ENCODE results near the gene PSMD8.
"Not testable (repeated sequence)": the region's sequence is repeated elsewhere in the genome, so short reads cannot be mapped to it uniquely, and the experiment has no call there.

The PSMD8 gene

GRCh38 chr19:38362076-38362945 is 12.1 kb upstream of the PSMD8 start:
- peak; percentile 54 for DNase-seq

- not testable (repeated sequence) for DNase-seq
These were observed 11.3 kb upstream of the PSMD8 start for GRCh38 chr19:38362946-38363688.

DNA sequence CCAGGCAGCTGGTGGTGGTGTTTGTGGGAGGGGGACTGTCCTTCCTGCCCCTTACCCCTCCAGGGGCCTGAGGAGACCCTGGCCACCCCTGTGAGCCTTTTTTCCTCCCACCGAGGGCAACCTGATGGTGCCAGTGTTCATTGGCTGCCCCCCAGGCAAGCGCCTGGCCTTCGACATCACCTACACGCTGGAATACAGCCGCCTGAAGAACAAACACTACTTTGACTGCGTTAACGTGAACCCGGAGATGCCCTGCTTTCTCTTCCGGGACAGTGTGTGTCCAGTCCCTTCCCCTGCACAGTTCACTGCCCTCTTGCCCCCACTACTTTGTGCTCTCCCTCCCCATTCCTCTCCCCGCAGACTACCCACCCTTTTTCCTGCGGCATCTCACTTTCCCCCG is 7.3 kb upstream of the PSMD8 start:
- DNase-seq: no peak

DNA sequence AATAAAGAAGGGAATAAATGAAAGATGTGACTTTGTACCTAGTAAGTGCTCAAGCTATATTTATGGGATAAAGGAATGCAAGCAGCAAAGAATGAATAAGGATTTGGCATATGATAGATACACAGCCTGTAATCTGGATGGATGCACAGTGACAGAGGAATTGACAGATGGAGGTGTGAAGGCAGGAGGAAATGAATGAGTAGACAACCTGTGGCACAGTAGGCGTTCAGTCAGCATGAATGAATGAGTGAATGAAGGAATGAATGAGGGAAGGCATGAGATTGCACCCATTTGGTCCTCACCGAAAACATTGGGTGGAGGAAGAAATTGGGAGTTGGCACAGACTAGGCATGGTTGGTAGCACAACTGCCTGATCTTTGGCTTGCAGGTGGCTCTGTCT is 4.8 kb upstream of the PSMD8 start:
- no peak for DNase-seq

DNA sequence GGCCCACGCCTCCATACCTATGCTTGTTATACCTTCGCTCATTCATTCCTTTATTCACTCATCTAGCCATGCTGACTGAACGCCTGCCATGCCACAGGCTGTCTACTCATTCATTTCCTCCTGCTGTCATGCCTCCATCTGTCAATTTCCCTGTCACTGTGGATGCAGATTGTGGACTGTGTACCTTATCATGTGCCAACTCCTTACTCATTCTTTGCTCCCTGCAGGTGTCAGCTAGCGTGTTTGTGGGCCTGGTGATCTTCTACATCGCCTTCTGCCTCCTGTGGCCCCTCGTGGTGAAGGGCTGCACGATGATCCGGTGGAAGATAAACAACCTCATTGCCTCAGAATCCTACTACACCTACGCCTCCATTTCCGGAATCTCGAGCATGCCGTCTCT is 4.1 kb upstream of the PSMD8 start:
- no peak for DNase-seq

DNA sequence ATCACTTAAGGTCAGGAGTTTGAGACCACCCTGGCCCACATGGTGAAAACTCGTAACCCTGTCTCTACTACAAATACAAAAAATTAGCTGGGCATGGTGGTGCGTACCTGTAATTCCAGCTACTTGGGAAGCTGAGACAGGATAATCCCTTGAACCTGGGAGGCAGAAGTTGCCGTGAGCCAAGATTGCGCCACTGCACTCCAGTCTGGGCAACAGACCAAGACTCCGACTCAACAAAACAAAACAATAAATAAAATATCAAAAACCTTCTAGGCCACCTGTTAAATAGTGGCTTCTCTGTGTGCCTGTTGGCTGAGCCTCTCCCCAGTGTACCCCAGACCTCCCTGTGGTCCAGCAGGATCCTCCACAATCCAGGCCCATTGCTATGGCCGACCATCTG is 3.3 kb upstream of the PSMD8 start:
- DNase-seq: no peak

DNA sequence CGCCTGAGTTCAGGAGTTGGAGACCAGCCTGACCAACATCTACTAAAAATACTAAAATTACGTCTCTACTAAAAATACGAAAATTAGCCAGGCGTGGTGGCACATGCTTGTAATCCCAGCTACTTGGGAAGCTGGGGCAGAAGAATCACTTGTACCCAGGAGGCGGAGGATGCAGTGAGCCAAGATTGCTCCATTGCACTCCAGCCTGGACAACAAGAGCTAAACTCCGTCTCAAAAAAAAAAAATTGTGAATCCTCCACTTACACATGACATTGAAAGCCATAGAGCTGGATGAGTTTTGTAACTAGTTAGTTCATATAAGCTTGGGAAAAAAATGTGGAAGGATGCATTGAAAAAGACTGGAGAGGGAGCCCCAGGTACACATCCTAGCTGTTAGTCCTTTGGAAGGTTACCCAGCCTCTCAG is 452 bp upstream of the PSMD8 start:
- DNase-seq: no peak

DNA sequence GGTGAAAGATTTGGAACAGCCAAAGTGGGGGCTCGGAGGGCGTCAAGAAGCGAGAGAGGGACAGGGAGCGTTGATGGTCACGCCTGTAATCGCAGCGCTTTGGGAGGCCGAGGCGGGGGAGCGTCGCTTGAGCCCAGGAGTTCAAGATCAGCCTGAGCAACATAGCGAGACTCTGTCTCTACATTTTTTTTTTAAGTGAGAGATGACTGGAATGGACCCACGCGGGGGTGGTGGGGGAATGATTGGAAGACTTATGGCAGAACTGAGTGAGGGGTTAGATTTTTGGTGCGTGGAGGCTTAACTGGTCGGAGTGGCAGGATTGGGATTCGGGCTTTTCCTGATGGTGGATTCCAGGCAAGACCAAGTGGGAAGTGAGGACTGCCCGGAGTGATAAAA is 725 bp downstream of the PSMD8 start:
- no peak for DNase-seq

GRCh38 chr19:38375748-38376147 is 1.4 kb downstream of the PSMD8 start:
- DNase-seq: peak; percentile 40

GRCh38 chr19:38376576-38376975 is 2.2 kb downstream of the PSMD8 start:
- no peak for DNase-seq

DNA sequence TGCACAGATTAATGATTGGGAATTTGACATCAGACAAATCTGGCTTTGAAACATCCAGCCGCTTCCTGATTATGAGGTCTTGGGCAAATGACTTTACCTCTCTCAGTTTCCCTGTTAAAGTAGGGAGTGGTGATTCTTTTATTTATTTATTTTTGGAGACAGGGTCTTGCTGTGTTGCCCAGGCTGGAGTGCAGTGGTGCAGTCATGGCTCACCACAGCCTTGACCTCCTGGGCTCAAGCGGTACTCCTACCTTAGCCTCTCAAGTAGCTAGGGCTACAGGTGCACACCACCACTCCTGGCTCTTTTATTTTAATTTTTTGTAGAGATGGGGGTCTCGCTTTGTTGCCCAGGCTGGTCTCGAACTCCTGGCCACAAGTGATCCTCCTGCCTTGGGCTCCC is 2.7 kb downstream of the PSMD8 start:
- no peak for DNase-seq

DNA sequence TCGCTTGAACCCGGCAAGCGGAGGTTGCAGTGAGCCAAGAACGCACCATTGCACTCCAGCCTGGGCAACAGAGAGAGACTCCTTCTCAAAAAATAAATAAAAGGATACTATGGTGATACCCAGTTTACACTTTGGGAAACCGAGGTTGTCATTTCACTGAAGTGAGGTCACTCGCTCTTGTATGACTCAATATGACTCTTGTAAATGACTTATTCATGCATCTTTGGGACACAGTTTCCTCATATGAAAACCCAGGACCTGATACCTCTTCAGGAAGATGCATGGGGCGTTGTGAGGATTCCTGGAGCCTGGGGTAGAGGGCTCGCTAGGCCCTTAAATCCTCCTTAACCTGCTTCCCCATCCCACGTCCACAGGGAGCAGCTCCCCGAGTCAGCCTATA is 4.5 kb downstream of the PSMD8 start:
- DNase-seq: no peak

GRCh38 chr19:38381138-38381537 is 6.8 kb downstream of the PSMD8 start:
- no peak for DNase-seq

DNA sequence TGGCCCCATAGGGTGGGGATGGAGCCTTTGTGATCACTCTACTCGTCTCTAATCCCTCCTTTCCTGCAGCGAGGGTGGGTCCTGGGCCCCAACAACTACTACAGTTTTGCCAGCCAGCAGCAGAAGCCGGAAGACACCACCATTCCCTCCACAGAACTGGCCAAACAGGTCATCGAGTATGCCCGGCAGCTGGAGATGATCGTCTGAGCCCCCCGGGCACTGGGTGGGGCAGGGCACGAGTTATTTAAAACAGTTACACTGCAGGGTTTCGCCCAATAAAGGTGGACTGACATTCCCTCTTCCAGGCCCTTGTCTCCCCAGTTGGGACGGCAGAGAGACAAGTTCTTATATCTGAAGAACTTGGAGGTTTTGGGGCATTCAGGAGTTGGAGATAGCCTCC is 8.8 kb downstream of the PSMD8 start:
- DNase-seq: no peak

GRCh38 chr19:38383743-38384142 is 9.4 kb downstream of the PSMD8 start:
- no peak for DNase-seq

- peak; percentile 31 for DNase-seq
These were observed 10.0 kb downstream of the PSMD8 start for GRCh38 chr19:38384209-38385027.

DNA sequence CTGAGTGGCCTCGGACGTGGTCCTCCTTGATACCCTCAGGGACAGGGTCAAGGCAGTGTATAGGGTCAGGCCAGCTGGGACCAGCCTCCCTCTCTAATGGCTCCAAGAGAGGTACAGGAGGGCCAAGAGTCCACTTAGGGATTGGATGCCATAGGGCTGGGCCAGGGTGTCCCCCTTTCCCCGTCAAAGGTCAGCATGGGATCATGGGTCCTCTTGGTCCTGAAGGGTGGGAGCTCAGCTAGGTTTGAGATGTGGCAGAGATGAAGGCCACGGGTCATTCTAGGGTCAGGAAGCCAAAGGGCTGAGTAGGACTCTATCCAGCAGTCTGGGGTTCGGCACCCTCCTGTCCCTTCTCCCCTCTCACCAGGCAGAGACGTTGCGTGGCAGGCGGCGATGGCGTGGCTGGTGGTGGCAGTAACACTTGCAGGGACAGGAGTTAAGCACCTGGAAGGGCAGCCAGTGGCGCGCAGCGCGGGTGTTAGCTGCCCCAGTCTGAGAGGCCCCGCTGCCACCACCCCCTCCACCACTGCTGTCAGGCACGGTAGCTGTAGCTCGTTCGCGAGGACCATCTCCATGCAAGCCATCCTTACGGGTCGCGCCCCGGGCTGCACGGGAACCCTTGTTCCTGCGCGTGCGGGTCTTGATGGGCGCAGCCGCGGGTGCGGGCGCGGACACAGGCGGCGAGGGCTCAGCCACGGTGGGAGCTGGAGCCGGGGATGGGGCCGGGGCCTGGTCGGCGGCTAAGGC is 10.9 kb downstream of the PSMD8 start:
- no peak for DNase-seq

DNA sequence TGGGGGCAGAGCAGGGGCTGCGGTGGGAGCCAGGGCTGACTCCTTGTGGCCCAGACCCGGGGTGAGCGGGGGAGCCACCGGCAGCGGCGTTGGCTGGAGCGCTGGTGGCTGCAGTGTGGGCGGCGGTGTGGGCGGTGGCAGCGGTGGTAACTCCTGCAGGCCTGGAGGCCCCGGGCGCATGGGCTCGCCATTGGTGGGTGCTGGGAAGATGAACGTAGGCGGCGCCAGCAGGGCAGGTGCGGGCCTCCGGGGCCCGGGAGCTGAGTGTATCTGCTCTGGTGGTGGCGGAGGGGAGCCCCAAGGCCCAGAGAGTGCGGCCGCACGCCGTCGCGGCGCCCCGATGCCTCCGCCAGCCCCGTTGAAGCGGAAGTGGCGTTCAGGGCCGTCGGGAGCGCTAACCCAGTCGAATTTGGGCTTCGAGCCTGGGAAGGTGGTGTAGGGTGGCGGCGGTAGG is 11.5 kb downstream of the PSMD8 start:
- DNase-seq: no peak

GRCh38 chr19:38386300-38386970 is 12.1 kb downstream of the PSMD8 start:
- DNase-seq: no peak

GRCh38 chr19:38386971-38387549 is 12.7 kb downstream of the PSMD8 start:
- DNase-seq: no peak
